KMS-11 (cell line): ENCODE results near the gene EXO1.

Experiments used
- H2AFZ ChIP-seq: fragments of 200-600 bp; sonication (generic); 2 replicates; pipeline ENCODE4 v1.6.1; 2016; ENCODE audit warnings: antibody characterized with exemption, mixed run types, low read depth
- H3K27ac ChIP-seq: fragments of 200-600 bp; sonication (generic); 2 replicates; pipeline ENCODE4 v1.6.1; 2016; ENCODE audit warnings: mild to moderate bottlenecking, mixed run types
- H3K27me3 ChIP-seq: fragments of 200-600 bp; sonication (generic); 2 replicates; pipeline ENCODE4 v1.6.1; 2017; ENCODE audit warnings: mild to moderate bottlenecking, low read depth, mixed run types, moderate library complexity; ENCODE audit not compliant: insufficient read depth
- H3K36me3 ChIP-seq: fragments of 200-600 bp; sonication (generic); 2 replicates; pipeline ENCODE4 v1.6.1; 2017; ENCODE audit warnings: mild to moderate bottlenecking, mixed run types; ENCODE audit not compliant: insufficient read depth
- H3K4me1 ChIP-seq: fragments of 200-600 bp; sonication (generic); 2 replicates; pipeline ENCODE4 v1.6.1; 2016; ENCODE audit warnings: mild to moderate bottlenecking, low read depth, mixed run types; ENCODE audit not compliant: poor library complexity, severe bottlenecking
- H3K4me2 ChIP-seq: fragments of 200-600 bp; sonication (generic); 2 replicates; pipeline ENCODE4 v1.7.0; 2016; ENCODE audit warnings: mild to moderate bottlenecking, mixed run types
- H3K4me3 ChIP-seq: fragments of 200-600 bp; sonication (generic); IDR thresholded peaks from 2 replicates; pipeline ENCODE4 v1.6.1; 2017; ENCODE audit warnings: low read depth, low read length, mixed read lengths; ENCODE audit not compliant: insufficient read depth
- H3K79me2 ChIP-seq: fragments of 200-600 bp; sonication (generic); 2 replicates; pipeline ENCODE4 v1.6.1; 2016; ENCODE audit warnings: low read depth, mixed run types; ENCODE audit not compliant: insufficient read depth
- H3K9ac ChIP-seq: fragments of 200-600 bp; sonication (generic); 2 replicates; pipeline ENCODE4 v1.6.1; 2016; ENCODE audit warnings: mild to moderate bottlenecking, mixed run types
- H4K20me1 ChIP-seq: fragments of 200-600 bp; sonication (generic); 2 replicates; pipeline ENCODE4 v1.6.1; 2016; ENCODE audit warnings: mild to moderate bottlenecking, mixed run types; ENCODE audit not compliant: insufficient read depth
- TF ChIP-seq, protein P1 (sequence below): fragments of 200-600 bp; sonication (generic); conservative IDR thresholded peaks from 2 replicates; pipeline ENCODE4 v1.6.1; 2017; ENCODE audit warnings: low read depth, mild to moderate bottlenecking, antibody characterized with exemption, low read length, moderate library complexity, mixed read lengths

Gene EXO1

DNA sequence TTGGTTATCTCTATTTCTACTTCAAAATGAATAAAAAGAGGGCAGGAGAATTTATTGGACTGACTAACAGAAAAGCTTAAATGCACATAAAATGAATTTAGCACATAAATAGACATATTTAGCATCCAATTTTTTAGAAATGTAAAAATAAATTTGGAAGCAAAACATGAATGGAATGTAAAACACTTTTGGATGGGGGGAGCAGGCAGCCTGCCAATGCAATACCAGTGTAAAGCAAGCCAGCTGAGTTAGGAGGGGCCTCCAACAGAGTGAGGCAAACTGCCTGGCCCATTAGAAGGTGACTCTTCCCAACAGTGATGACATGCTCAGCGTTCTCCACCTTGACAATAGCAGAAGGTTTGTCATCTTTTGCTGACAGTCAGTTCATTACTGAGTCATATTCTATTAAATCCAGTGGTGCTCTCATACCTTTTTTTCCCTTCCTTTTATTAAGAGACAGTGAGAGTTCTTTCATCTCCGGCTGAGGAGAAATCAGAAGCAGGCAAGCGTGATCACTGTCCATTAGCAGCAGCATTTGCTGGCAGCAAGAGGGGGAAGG is 19.5 kb upstream of the EXO1 start:
- Histone ChIP-seq H3K4me1 (peaks cover 9% of the 10 kb centered on the region), H3K4me3 (no peak overlapping the region), H3K4me2 (no peak overlapping the region), H3K27ac (no peak overlapping the region), H4K20me1 (no peaks in the 10 kb centered on the region), H3K36me3 (no peaks in the 10 kb centered on the region), H3K79me2 (no peaks in the 10 kb centered on the region), H2AFZ (no peak overlapping the region), H3K27me3 (no peaks in the 10 kb centered on the region), H3K9ac (no peak overlapping the region)
- TF ChIP-seq, protein P1, sequence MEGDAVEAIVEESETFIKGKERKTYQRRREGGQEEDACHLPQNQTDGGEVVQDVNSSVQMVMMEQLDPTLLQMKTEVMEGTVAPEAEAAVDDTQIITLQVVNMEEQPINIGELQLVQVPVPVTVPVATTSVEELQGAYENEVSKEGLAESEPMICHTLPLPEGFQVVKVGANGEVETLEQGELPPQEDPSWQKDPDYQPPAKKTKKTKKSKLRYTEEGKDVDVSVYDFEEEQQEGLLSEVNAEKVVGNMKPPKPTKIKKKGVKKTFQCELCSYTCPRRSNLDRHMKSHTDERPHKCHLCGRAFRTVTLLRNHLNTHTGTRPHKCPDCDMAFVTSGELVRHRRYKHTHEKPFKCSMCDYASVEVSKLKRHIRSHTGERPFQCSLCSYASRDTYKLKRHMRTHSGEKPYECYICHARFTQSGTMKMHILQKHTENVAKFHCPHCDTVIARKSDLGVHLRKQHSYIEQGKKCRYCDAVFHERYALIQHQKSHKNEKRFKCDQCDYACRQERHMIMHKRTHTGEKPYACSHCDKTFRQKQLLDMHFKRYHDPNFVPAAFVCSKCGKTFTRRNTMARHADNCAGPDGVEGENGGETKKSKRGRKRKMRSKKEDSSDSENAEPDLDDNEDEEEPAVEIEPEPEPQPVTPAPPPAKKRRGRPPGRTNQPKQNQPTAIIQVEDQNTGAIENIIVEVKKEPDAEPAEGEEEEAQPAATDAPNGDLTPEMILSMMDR: no peak

DNA sequence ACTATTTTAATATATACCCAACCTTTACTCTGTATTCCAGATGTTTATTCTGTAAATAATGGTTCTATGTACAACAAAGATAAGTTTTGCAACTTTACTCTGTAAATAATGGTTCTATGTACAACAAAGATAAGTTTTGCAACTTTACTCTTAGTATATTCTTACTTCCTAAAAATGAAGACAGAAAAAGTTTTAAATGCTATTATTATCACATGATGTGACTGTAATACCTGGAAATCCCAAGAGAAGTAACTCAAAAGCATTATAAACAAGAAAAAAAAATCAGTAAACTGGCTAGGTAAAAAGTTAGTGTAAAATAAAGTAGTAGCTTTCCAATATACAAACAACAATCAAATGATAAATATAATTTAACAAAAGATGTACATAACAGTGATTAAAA is 18.5 kb upstream of the EXO1 start:
- H3K27me3 ChIP-seq: no peaks in the 10 kb centered on the region
- no peak overlapping the region for H3K4me2 ChIP-seq
- TF ChIP-seq, protein P1: no peak
- no peak overlapping the region for H2AFZ ChIP-seq
- H3K36me3 ChIP-seq: no peaks in the 10 kb centered on the region
- H3K79me2 ChIP-seq: no peaks in the 10 kb centered on the region
- peaks cover 10% of the 10 kb centered on the region for H3K4me1 ChIP-seq
- no peak overlapping the region for H3K27ac ChIP-seq
- H4K20me1 ChIP-seq: no peaks in the 10 kb centered on the region
- no peak overlapping the region for H3K9ac ChIP-seq
- no peak overlapping the region for H3K4me3 ChIP-seq

DNA sequence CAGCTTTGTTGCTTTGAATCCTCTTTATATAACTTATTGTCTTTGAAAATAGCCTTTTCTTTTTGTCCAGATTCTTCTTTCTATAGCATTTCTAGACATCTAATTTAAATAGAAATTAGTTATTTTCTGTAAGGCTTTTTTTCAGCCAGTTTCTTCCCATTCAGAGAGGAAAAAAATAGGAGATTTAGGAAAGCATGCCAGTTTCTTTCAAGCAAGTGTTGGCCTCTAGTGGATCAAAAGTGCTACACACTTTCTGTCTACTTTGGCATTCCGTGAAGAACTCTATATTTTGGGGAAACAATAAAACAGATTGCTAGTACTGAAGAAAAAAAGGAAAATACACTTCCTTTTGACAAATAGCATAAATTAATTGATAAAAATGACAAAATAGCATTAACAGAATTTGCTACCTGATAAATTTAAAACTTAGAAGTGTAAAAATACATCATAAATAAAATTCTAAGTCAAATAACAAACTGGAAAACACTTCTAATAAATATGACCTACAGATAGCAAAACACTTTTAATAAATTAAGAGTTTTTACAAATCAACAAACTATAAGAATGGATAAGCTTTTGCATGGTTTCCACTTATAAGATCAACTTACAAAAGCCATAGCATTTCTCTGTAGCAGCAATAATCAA is 13.1 kb upstream of the EXO1 start:
- no peak overlapping the region for H3K4me3 ChIP-seq
- H3K79me2 ChIP-seq: no peaks in the 10 kb centered on the region
- H3K9ac ChIP-seq: no peak overlapping the region
- no peaks in the 10 kb centered on the region for H3K27me3 ChIP-seq
- H2AFZ ChIP-seq: peak overlapping the region; percentile 19; the same call in 1 of the 2 replicates
- TF ChIP-seq, protein P1: peak; percentile 66
- H3K27ac ChIP-seq: no peak overlapping the region
- H3K4me1 ChIP-seq: peaks cover 19% of the 10 kb centered on the region
- no peaks in the 10 kb centered on the region for H3K36me3 ChIP-seq
- no peak overlapping the region for H3K4me2 ChIP-seq
- no peaks in the 10 kb centered on the region for H4K20me1 ChIP-seq

DNA sequence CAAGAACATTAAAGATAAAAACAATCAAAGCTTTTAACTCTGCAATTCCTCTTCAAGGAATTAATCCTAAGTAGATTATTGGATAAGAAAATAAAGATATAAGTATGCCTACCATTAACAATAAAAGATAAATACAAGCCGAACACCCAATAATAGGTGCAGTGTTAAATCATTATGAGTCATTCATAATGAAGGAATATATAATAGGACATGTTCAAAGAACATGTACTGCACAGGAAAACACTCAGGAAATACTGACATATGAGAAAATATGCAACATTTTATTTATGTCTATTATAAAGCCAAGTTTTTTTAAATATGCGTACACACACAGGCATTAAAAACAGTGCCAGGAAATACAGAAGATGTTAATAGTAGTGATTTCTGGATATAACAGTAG is 11.1 kb upstream of the EXO1 start:
- Histone ChIP-seq H3K4me2 (no peak overlapping the region), H3K4me1 (peaks cover 25% of the 10 kb centered on the region), H4K20me1 (no peaks in the 10 kb centered on the region), H3K9ac (no peak overlapping the region), H3K36me3 (no peaks in the 10 kb centered on the region), H2AFZ (no peak overlapping the region), H3K79me2 (no peaks in the 10 kb centered on the region), H3K4me3 (no peak overlapping the region), H3K27ac (no peak overlapping the region), H3K27me3 (no peaks in the 10 kb centered on the region)
- TF ChIP-seq, protein P1: no peak
